Upper lobe of right lung (tissue), 1 donor: ENCODE measurements around the gene ARL17B. TPM values are rescaled to one million over a fixed set of nuclear protein-coding genes. Genes with fewer than 3 reads are reported as not detected.
"Not testable (repeated sequence)": the region's sequence is repeated elsewhere in the genome, so short reads cannot be mapped to it uniquely, and the experiment has no call there.

Experiments used
- ATAC-seq: fragments of 200-7000 bp; cut with Tn5 transposase; one replicate; pipeline ENCODE4 v1.9.1; 2020; ENCODE audit warnings: mild to moderate bottlenecking, moderate library complexity
- DNase-seq: peaks from one replicate; pipeline ENCODE4 v3.0.0-alpha.2; 2020
- H3K27ac ChIP-seq: fragments of 200-600 bp; one replicate; pipeline ENCODE4 v1.8.0; 2022
- H3K27me3 ChIP-seq: fragments of 200-600 bp; one replicate; pipeline ENCODE4 v1.8.0; 2022; ENCODE audit warnings: mild to moderate bottlenecking
- H3K36me3 ChIP-seq: fragments of 200-600 bp; one replicate; pipeline ENCODE4 v1.8.0; 2022
- H3K4me1 ChIP-seq: fragments of 200-600 bp; one replicate; pipeline ENCODE4 v1.8.0; 2022
- H3K4me3 ChIP-seq: fragments of 200-600 bp; one replicate; pipeline ENCODE4 v1.8.0; 2022; ENCODE audit warnings: mild to moderate bottlenecking
- H3K9me3 ChIP-seq: fragments of 200-600 bp; one replicate; pipeline ENCODE4 v1.8.0; 2022
- CTCF ChIP-seq: fragments of 200-600 bp; IDR thresholded peaks from one replicate; pipeline ENCODE4 v1.8.0; 2022; ENCODE audit warnings: antibody characterized with exemption
- intact Hi-C: fragments of 100-400 bp; cut with DNase I; formaldehyde crosslinking; loops from one replicate; pipeline ENCODE4 v1.11.0; 2022
- total RNA-seq: library from RNA; stranded (reverse); fragmentation: NEBNext Ultra II Directional; extraction: Animal tissue kit (Norgen Biotek cat#: 25700); gene quantifications from one replicate; pipeline ENCODE4 v1.2.1, GENCODE V29; 2021
- donor health status: DM: no; HTN: yes; CAD: no; lungs with severe emphysema.

ARL17B gene
- total RNA-seq, 1 donor from 2014 or later = 31.0 TPM

GRCh38 chr17:46353856-46354255 lies 7.7 kb downstream of the ARL17B start:
- intact Hi-C loops, H3K4me3 ChIP-seq, H3K9me3 ChIP-seq, DNase-seq, H3K27ac ChIP-seq, H3K27me3 ChIP-seq, H3K4me1 ChIP-seq, H3K36me3 ChIP-seq: not testable (repeated sequence)
- peak; percentile 18 for ATAC-seq

GRCh38 chr17:46349060-46349459 lies 12.5 kb downstream of the ARL17B start:
- DNase-seq, H3K27ac ChIP-seq, H3K4me3 ChIP-seq, H3K9me3 ChIP-seq, H3K36me3 ChIP-seq, intact Hi-C loops, H3K4me1 ChIP-seq, H3K27me3 ChIP-seq, ATAC-seq: not testable (repeated sequence)

GRCh38 chr17:46348345-46348744 lies 13.2 kb downstream of the ARL17B start:
- intact Hi-C loops = not testable (repeated sequence)

GRCh38 chr17:46342131-46342530 lies 19.4 kb downstream of the ARL17B start:
- H3K9me3 ChIP-seq, H3K27ac ChIP-seq, intact Hi-C loops, H3K4me1 ChIP-seq, H3K4me3 ChIP-seq, DNase-seq, H3K36me3 ChIP-seq, H3K27me3 ChIP-seq: not testable (repeated sequence)
- peak; percentile 91 for ATAC-seq

More at GRCh38 chr17:46348345-46348744, 13.2 kb downstream of the ARL17B start:
- not testable (repeated sequence) for DNase-seq, H3K4me3 ChIP-seq, H3K27ac ChIP-seq, H3K9me3 ChIP-seq, H3K4me1 ChIP-seq, H3K27me3 ChIP-seq, H3K36me3 ChIP-seq
- ATAC-seq = peak; percentile 87

- ATAC-seq = peak; percentile 55
- H3K27ac ChIP-seq, H3K4me1 ChIP-seq, DNase-seq, intact Hi-C loops, H3K4me3 ChIP-seq, H3K27me3 ChIP-seq, H3K36me3 ChIP-seq, H3K9me3 ChIP-seq: not testable (repeated sequence)
Observed at GRCh38 chr17:46341220-46341619, 20.3 kb downstream of the ARL17B start.

DNA sequence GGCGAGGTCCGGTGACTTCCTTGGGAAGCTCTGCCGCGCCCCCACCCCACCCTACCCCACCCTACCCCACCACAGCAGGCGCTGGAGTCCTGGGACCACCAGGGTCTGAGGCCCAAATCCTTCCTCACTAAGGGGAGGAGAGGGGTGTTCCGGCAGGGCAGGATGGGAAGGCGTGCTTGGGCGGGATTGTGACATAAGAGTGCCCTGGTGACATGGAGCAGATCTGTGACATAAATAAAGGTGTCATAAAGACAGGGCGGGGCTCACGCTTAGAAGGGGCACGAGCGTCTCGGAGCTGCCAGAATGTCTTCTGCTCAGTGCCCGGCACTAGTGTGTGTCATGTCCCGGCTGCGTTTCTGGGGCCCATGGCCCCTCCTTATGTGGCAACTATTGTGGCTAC lies 66.7 kb downstream of the ARL17B start, which contains the start of gene LRRC37A:
Gene LRRC37A (plus strand): TSS at position 301 of the 400 bp plus-strand sequence. CDS start 3 bp downstream, at position 304.
- H3K4me1 ChIP-seq, DNase-seq, H3K27me3 ChIP-seq, H3K9me3 ChIP-seq, ATAC-seq, intact Hi-C loops, H3K27ac ChIP-seq, H3K4me3 ChIP-seq, H3K36me3 ChIP-seq: not testable (repeated sequence)

- H3K27me3 ChIP-seq, H3K27ac ChIP-seq, intact Hi-C loops, H3K4me3 ChIP-seq, H3K36me3 ChIP-seq, ATAC-seq, DNase-seq, H3K4me1 ChIP-seq, H3K9me3 ChIP-seq: not testable (repeated sequence)
Observed at GRCh38 chr17:46291618-46292017, 69.9 kb downstream of the ARL17B start.

GRCh38 chr17:46290906-46291546 lies 70.5 kb downstream of the ARL17B start:
- H3K27ac ChIP-seq, DNase-seq, H3K27me3 ChIP-seq, H3K4me3 ChIP-seq, H3K4me1 ChIP-seq, H3K9me3 ChIP-seq, H3K36me3 ChIP-seq, intact Hi-C loops: not testable (repeated sequence)
- ATAC-seq = peak; percentile 77

GRCh38 chr17:46287587-46287986 lies 74.0 kb downstream of the ARL17B start:
- H3K36me3 ChIP-seq, H3K4me1 ChIP-seq, intact Hi-C loops, ATAC-seq, H3K9me3 ChIP-seq, H3K4me3 ChIP-seq, H3K27me3 ChIP-seq, DNase-seq, H3K27ac ChIP-seq: not testable (repeated sequence)

DNA sequence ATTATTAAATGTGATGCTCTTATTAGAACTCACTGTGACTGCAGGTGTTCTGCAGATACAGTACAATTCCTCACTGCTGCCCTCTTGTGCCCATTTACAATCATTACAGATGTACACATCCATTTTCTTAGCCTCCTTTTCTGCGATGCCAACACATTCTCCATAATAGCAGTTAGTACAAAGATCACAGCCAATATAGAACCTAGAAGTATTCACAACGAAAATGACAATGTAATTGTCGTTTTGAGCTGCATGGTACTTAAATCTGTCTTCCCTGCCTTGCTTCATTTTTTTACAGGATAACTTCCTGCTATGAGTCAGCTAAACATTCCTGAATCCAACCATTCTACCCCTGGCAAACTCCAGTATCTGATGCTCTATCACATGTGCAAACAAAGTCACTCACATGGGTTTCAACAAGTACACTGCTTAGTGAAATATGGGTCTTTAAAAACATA lies 74.8 kb downstream of the ARL17B start:
- TF ChIP-seq CTCF = peak; percentile 71
- H3K9me3 ChIP-seq, H3K36me3 ChIP-seq, intact Hi-C loops, H3K4me3 ChIP-seq, H3K27ac ChIP-seq, H3K27me3 ChIP-seq, H3K4me1 ChIP-seq, DNase-seq: not testable (repeated sequence)
- ATAC-seq = peak; percentile 94

DNA sequence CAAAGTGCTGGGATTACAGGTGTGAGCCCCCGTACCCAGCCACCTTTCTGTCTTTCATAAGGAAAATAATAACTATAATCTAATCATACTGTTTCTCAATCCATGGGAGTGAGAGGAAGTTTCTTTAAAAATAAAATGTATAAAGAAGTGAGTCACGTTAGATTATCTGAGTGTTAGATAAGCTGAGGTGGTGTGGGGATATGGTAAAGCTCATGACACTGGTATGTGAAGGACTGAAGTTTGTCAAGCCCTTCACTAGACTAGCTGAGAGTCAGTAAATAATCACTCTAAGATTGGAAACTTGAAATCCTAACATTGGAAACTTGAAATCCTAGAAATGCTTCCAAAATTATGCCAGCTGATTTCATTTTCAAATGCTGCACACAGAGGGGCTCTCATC lies 76.1 kb downstream of the ARL17B start:
- peak; percentile 59 for ATAC-seq

GRCh38 chr17:46284467-46284866 lies 77.1 kb downstream of the ARL17B start:
- ATAC-seq, H3K4me1 ChIP-seq, H3K4me3 ChIP-seq, H3K27ac ChIP-seq, H3K9me3 ChIP-seq, DNase-seq, H3K27me3 ChIP-seq, intact Hi-C loops, H3K36me3 ChIP-seq: not testable (repeated sequence)

More for the DNA sequence above, 76.1 kb downstream of the ARL17B start:
- intact Hi-C loops, DNase-seq, H3K27me3 ChIP-seq, H3K4me1 ChIP-seq, H3K27ac ChIP-seq, H3K9me3 ChIP-seq, H3K36me3 ChIP-seq, H3K4me3 ChIP-seq: not testable (repeated sequence)

- H3K4me1 ChIP-seq, DNase-seq, H3K4me3 ChIP-seq, intact Hi-C loops, H3K9me3 ChIP-seq, ATAC-seq, H3K27me3 ChIP-seq, H3K36me3 ChIP-seq, H3K27ac ChIP-seq: not testable (repeated sequence)
Observed at GRCh38 chr17:46282635-46283034, 78.9 kb downstream of the ARL17B start.

DNA sequence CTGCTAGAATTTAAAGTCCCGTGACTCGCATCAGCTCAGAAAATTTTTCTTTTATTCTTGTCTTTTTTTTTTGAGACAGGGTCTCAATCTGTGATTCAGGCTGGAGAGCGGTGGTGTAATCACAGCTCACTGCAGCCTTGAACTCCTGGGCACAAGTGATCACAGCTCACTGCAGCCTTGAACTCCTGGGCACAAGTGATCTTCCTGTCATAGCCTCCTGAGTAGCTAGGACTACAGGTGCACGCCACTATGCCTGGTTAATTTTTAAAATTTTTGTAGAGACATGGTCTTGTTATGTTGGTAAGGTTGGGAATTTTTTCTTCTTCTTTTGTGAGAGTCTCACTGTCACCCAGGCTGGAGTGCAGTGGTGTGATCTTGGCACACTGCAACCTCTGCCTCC lies 80.2 kb downstream of the ARL17B start:
- H3K9me3 ChIP-seq, H3K27ac ChIP-seq, DNase-seq, intact Hi-C loops, H3K36me3 ChIP-seq, ATAC-seq, H3K4me1 ChIP-seq, H3K4me3 ChIP-seq, H3K27me3 ChIP-seq: not testable (repeated sequence)
